HG03097 (cell line): ENCODE results near the gene INPP5A.
"Not testable (repeated sequence)": the region's sequence is repeated elsewhere in the genome, so short reads cannot be mapped to it uniquely, and the experiment has no call there.

Source experiments
- ATAC-seq: cut with Tn5 transposase; IDR thresholded peaks from one replicate; pipeline ENCODE4 v1.9.1; 2021; ENCODE audit not compliant: unreplicated experiment, low FRiP score

INPP5A gene

GRCh38 chr10:132820056-132820455, 282.5 kb downstream of the INPP5A start:
- ATAC-seq, result no peak

GRCh38 chr10:132825783-132826523, 288.4 kb downstream of the INPP5A start:
- not testable (repeated sequence) for ATAC-seq

DNA sequence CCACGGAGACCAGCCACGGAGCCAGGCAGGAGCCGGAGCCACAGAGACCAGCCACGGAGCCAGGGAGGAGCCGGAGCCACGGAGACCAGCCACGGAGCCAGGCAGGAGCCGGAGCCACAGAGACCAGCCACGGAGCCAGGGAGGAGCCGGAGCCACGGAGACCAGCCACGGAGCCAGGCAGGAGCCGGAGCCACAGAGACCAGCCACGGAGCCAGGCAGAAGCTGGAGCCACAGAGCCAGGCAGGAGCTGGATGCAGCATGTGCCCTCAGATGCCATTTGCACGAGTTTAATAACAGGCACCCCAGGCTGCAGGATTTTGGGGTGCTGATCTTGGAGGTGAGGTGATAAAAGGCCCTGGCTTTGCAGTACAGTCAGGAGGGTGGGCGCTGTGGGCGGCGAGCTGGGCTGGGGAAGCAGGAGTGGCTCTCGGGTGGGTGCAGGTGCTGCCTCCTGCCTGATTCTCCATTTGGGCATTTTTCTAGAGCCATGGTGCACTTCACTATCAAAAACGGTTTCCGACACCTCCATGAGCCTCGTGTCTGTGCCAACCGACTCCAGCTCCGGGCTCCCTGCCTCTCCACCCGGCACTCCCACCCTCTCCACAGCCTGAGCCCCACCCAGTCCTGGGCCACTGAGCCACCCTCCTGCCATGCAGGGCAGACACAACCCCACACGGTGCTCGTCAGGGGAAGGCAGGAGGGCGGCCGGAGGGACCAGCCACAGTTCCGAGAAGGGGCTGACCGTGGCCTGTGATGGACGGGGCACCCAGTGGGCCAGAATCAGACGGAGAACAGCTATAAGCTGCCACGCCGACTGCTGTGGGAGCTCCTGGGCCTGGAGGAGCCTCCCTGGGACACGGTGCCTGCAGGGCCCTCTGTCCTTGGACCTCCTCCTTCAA, 289.2 kb downstream of the INPP5A start:
- no peak for ATAC-seq

- ATAC-seq, result no peak
Measured at GRCh38 chr10:132827423-132827789, 289.8 kb downstream of the INPP5A start.

DNA sequence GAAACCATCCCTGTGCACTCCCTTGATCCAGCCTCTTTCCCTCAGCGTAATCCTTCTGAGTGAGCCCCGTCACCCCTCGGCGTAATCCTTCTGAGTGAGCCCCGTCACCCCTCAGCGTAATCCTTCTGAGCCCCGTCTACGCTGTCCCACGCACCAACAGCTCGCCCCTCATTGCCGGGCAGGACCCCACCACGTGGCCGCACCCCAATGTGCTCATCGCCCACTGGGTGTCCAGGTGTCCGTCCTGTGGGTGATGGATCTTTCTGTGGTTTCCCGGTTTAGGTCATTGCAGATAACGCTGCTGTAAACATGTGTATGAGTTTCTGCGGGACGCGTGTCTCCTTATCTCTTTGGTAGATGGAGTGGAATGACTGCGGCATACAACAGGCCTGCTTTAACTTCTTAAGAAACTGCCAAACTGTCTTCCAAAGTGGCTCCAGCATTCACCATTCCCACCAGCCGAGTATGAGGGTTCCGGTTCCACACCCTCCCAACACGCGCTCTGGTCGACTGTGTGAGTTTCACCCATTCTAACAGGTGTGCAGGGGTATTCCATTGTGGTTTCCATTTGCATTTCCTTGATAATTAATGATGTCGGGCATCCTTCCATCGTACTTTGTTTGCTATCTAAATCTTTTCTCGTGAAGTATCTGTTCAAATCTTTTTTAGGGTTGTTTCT, 290.4 kb downstream of the INPP5A start:
- no peak for ATAC-seq

DNA sequence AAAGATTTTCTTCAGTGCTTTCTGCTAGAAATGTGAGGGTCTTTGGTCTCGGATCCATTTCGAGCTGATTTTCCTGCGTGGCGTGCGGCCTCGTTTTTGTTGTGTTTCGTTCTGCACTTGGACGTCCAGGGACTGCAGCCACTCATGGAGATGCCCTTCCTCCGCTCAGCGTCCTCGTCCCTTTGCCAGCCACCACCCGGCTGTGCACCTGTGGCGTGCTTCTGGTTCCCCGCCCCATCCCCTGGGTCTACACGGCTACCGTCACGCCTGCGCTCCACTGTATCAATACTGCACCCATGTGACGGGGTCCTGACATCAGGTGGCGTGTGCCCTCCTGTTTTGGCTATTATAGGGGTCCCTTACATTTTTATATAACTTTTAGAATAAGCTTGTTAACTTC, 291.1 kb downstream of the INPP5A start:
- no peak for ATAC-seq

GRCh38 chr10:132829403-132829802, 291.8 kb downstream of the INPP5A start:
- ATAC-seq, result no peak

GRCh38 chr10:132832186-132832969, 294.8 kb downstream of the INPP5A start:
- ATAC-seq, result no peak
